ENCODE results near the gene RRP1. TPM values are rescaled to one million over a fixed set of nuclear protein-coding genes. Genes with fewer than 3 reads are reported as not detected.

The RRP1 gene
- total RNA-seq (2014; rRNA removed; shearing (Covaris generic)): 63.7 and 77.7 TPM in 2 replicates

GRCh38 chr21:43789276-43790009 lies at the start of gene RRP1:
RRP1 (plus strand) TSS chr21:43789577; CDS start chr21:43789630, 53 bp downstream.
- DNase-seq (ENCODE audit: low spot score): peak; percentile 79

GRCh38 chr21:43739621-43740435 lies 49.5 kb upstream of the RRP1 start:
- DNase-seq (ENCODE audit: low spot score): peak; percentile 61

GRCh38 chr21:43740497-43741156 lies 48.8 kb upstream of the RRP1 start:
- DNase-seq (ENCODE audit: low spot score): no peak

GRCh38 chr21:43741423-43742096 lies 47.8 kb upstream of the RRP1 start:
- no peak for DNase-seq (ENCODE audit: low spot score)

- DNase-seq (ENCODE audit: low spot score): no peak
Measured at GRCh38 chr21:43743947-43744346, 45.4 kb upstream of the RRP1 start.

GRCh38 chr21:43744725-43745124 lies 44.7 kb upstream of the RRP1 start:
- DNase-seq (ENCODE audit: low spot score): no peak

GRCh38 chr21:43745772-43746517 lies 43.4 kb upstream of the RRP1 start:
- no peak for DNase-seq (ENCODE audit: low spot score)

GRCh38 chr21:43748622-43749021 lies 40.8 kb upstream of the RRP1 start:
- DNase-seq (ENCODE audit: low spot score): no peak

GRCh38 chr21:43749651-43750262 lies 39.6 kb upstream of the RRP1 start:
- DNase-seq (ENCODE audit: low spot score): no peak

- no peak for DNase-seq (ENCODE audit: low spot score)
Measured at GRCh38 chr21:43750339-43751033, 38.9 kb upstream of the RRP1 start.

- no peak for DNase-seq (ENCODE audit: low spot score)
Measured at GRCh38 chr21:43751955-43752591, 37.3 kb upstream of the RRP1 start.

- DNase-seq (ENCODE audit: low spot score): no peak
Measured at GRCh38 chr21:43752758-43753438, 36.5 kb upstream of the RRP1 start.

- DNase-seq (ENCODE audit: low spot score): no peak
Measured at GRCh38 chr21:43753439-43753799, 36.0 kb upstream of the RRP1 start.

- DNase-seq (ENCODE audit: low spot score): no peak
Measured at GRCh38 chr21:43754948-43755781, 34.2 kb upstream of the RRP1 start.

GRCh38 chr21:43755820-43756594 lies 33.4 kb upstream of the RRP1 start:
- DNase-seq (ENCODE audit: low spot score): no peak

- peak; percentile 67 for DNase-seq (ENCODE audit: low spot score)
Measured at GRCh38 chr21:43757601-43758000, 31.8 kb upstream of the RRP1 start.

- DNase-seq (ENCODE audit: low spot score): peak; percentile 55
Measured at GRCh38 chr21:43758111-43758641, 31.2 kb upstream of the RRP1 start.
